Head of caudate nucleus (tissue), 42 donors: ENCODE results near the gene DCLK2.
"Not testable (repeated sequence)": the region's sequence is repeated elsewhere in the genome, so short reads cannot be mapped to it uniquely, and the experiment has no call there.

Source experiments
- DNase-seq, 42 donors: peaks; one replicate each; pipeline versions ENCODE4 v3.0.0 to v3.0.0-alpha.2; 2020 to 2021; ENCODE audit warnings: mixed read lengths in 7 of 42
- intact Hi-C: fragments of 100-400 bp; cut with DNase I; formaldehyde crosslinking; loops from one replicate; pipeline ENCODE4 v1.15.0; 2022

Gene DCLK2

DNA sequence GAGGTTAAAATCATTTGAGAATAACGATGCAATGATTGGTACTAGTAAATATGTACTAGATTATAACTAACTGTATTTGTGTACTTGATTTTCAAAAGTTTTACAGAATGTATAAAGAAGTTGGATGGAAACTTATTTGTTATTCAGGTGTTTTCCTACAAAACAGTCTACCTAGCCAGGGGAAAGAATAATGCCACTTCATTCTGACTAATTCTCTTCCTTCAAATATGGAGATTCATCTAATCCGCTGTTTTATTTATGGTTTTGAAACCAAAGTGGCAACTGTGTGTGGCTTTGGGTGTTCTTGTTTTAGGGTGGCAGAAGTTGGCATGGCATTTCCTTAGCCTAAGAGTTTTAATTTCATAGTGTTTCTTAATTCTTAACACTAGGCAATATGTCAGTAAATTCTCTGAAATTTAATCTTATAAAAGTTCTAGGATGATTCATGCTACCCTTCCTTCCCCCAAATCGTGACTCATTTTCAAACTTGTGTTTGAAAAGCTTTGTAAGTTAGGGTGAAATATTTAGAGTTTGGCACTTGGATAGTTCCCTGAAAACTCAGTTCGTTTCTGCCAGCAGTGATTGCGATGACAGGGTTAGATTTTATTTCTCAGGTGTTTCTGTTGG, 62.6 kb downstream of the DCLK2 start:
- intact Hi-C loops, result no loop called here
- peak in 3 of 42 donors; percentile 16 to 27 (median 16) for DNase-seq

GRCh38 chr4:150141756-150142155, 63.5 kb downstream of the DCLK2 start:
- no peak for DNase-seq
- intact Hi-C loops, result no loop called here

DNA sequence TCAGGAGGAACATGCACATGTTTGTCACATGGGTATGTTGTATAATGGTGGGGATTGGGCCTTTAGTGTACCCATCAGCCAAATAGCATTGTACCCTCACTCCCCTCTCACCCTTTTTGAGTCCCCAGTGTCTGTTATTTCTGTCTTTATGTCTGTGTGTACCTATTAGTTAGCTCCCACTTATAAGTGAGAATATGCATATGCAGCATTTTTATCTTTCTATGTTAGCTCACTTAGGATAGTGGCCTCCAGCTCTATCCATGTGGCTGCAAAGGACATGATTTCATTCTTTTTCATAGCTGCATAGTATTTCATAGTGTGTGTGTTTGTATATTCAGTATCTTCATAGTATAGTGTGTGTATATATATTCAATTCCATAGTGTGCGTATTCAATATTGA, 64.6 kb downstream of the DCLK2 start:
- DNase-seq, result no peak
- intact Hi-C loops, result no loop called here

DNA sequence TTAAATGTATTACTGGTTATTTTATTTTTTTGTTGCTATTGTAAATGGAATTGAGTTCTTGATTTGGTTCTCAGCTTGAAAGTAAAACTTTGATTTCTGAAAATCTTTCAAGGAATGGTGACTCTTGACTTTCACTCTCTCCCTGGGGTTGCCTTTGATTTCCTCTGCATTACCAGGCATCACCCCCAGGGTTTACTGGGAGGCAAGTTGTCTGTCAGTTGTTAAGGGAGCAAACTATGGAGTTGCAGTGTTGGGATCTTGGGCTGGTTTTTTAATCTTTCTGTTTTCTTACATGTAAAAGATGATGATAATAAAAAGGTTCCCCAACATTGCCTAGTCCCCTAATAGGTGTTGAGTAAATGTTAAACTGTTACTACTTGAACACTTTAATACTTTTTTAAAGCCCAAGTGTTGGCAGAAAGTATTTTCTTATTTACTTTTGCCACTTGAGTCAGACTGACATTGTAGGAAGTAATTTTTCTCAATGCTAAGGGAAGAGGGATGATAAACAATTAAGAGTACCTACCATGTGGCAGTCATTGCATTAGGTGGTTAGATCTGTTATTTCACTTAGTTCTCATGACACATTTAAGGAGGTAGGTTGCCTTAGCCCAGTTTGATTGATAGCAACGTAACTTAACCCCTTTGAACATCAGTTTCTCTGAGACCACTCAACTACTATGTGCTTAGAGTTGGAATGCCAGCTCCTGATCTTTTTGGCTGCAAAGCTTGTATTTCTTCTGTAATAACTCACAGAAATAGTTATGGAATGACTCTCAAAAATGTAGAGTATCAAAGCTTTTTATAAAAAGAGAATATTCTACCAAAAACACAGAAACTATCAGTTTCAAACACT, 67.1 kb downstream of the DCLK2 start:
- intact Hi-C loops, result no loop called here

DNA sequence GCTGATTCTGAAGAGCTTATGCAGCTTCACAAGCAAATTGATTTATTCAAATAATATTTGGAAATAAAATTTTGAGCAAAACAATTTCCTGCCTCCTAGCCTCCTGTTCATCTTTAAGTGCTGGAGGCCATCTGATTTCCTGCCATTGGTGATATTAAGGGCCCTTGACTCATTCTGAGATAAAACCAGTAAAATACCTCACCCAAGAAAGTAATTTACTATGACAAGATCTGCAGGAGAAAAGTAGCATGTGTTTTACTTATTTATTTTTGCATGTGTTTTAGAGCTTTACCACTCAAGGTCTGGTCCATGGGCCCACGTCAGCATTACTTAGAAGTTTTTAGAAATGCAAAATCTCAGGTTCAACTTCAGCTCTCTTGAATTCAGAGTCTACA, 67.7 kb downstream of the DCLK2 start:
- intact Hi-C loops, result no loop called here
- no peak for DNase-seq

More for the DNA sequence above, 67.1 kb downstream of the DCLK2 start:
- no peak for DNase-seq

DNA sequence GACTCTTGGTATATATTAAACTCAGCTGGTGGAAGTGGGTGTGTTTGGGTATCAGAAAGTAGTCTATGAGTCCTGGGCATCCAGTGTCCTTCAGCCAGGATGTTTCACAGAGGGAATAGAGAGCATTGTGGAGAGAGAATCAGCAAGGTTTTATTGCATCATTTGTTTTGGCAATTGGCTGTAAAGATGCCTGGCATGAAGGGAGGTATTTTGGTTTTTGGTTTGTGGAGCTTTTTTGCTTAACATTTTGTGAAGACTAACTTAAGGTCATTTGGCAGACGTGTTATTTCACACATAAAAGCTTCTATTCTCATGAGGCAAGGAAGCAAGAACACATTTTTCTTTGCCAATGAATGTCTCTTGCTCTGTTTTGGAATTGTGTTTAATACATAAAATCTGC, 71.1 kb downstream of the DCLK2 start:
- DNase-seq, result peak in 1 of 42 donors; percentile 8
- intact Hi-C loops, result no loop called here

DNA sequence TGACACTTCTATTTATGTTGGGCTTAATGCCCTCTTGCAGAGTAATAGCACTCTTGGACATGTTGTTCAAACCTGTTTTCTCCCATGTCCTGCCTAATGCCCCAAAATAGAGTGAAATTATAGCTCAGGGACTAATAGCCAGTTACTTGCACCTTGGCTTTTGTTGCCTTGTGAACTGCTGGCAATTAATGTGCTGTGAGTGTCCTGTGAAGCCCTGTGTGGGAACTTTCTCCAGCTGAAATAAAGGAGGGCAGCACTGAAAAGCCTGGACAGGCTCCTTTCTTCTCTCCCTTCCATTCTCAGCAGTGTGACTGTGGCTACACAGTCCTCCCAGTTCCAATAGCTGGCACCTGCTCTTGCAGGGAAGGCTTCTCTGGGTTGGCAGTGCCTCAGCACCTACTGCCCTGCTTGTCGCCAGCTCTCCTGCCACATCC, 72.4 kb downstream of the DCLK2 start:
- intact Hi-C loops, result no loop called here
- peak in 28 of 42 donors; percentile 7 to 73 (median 41) for DNase-seq

DNA sequence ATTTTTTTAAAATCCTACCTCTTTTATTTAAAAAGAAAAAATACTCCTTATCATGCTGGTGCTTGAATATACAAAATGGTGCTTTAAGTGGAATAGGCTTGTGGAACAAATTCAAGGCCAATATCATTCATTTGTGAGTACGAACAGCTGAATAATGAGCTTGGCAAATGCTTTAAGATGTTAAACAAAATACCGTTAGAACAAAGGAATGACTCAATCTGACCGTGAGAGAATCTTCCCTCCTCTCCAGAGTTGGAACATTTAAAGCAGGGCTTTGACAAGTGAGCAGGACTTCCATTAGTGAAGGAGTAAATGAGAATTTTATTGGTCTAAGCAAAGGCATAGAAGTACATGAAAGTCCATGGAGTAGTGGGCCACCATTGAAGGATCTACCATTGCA, 74.5 kb downstream of the DCLK2 start:
- intact Hi-C loops, result no loop called here
- DNase-seq, result no peak

DNA sequence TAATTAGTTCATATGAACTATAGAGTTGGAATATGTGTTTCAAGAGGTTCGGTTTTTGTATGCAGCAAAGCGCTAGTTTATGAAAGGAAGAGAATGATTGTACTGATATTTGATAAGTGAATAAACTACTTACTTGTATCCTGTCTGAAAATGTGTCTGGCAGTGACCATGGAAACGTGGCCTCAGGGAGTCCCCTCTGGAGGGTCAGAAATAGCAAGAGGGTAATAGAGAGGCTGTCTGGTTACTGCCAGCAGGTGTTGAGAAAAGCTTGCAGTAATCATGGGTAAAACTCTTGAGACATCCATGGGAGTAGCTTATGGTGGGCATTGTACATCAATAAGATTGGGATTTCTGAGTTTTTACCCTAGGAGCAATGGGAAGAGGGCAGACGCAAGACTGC, 77.1 kb downstream of the DCLK2 start:
- DNase-seq, result no peak
- intact Hi-C loops, result no loop called here

GRCh38 chr4:150156543-150156942, 78.3 kb downstream of the DCLK2 start:
- DNase-seq, result no peak
- intact Hi-C loops, result no loop called here

- intact Hi-C loops, result no loop called here
- DNase-seq, result no peak
These were observed 79.8 kb downstream of the DCLK2 start for GRCh38 chr4:150158041-150158440.

DNA sequence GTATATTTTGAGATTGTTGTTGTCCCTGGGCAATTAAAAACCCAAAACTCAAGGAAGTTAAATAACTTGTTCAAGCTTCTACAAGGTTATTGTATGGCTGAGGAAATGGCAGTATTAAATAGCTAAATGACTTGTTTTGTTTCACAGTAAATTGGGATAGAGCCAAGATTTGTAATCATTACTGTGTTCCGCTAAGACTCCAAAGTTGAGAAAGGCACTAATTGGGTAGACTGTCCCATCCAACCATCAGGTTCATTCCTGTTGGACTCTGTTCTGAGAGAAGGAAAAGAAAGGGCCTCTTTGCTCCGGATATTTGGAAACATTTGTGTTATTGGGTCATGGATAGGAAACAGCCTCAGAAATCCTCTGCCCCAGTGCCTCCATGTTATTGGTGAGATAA, 82.2 kb downstream of the DCLK2 start:
- DNase-seq, result no peak
- intact Hi-C loops, result no loop called here

GRCh38 chr4:150161109-150161508, 82.9 kb downstream of the DCLK2 start:
- intact Hi-C loops, result no loop called here
- DNase-seq, result no peak

- intact Hi-C loops, DNase-seq: not testable (repeated sequence)
These were observed 83.8 kb downstream of the DCLK2 start for GRCh38 chr4:150162020-150162419.

DNA sequence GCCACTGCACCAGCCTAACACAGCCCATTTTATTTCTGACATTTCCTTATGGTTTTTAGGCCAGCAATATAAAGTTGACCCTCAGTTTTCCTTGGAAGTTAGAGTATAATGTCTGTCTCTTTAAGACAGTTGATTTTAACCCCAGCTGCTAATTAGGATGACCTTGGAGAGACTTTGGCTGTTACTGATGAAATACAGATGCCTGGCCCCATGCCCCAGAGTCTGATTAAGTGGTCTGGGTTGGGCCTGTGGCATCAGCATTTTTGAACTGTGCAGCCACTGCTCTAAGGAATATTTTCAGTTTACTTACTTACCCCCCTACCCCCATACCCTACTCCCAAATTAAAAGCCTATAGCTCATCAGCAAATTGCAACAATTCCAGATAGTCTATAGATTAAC, 85.8 kb downstream of the DCLK2 start:
- DNase-seq, result no peak
- intact Hi-C loops, result no loop called here

DNA sequence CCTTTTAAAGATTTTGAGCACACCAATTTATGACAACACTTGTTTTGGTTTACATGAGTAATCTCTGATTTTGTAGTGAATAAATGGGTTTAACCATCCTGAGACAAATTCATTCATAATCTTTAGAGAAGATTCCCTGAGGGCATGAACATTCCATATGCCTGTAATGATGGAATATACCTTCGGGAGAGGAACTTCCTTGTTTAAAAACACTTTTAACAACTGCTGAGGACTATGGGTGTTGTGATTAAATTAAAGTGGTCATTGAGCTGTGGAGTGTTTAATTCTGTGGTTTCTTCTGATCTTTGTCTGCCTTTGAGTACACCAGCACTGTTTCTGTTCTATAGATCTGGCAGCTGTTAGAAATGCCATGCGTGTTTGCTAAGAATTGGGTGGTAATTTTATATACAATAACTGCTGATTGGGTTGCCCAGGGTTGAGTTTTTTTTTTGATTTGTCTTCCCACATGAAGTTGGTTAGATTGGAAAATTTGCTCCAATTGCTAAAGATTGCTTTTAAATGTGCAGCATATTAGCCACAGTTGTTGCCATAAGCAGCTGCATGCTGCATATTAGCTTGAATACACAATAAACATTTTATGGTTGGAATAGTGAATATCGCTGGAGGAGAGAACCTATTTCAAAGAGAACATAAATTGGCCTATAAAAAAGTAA, 86.8 kb downstream of the DCLK2 start:
- DNase-seq, result no peak
- intact Hi-C loops, result no loop called here

GRCh38 chr4:150167054-150167453, 88.8 kb downstream of the DCLK2 start:
- intact Hi-C loops, result no loop called here
- DNase-seq, result no peak

DNA sequence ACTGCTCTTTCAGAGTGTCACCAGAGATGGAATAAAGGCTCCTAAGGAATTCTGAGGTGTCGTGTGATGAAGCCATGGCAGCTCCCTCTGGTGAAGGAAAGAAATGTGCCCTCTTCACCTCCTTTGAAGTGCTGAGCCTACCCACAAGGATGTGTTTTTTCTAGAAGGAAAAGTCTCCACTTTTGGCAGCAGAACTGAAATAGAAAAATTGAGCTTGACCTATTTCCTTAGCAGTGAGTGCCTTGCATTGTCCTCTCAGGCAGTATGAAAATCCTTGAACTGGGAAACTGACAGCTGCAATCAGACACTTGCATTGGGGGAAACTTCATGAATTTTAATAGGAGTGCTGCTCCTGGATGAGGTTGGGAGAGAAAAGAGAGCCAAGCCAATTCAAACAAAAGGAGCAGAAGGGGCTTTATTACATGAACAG, 95.2 kb downstream of the DCLK2 start:
- intact Hi-C loops, result no loop called here
- peak in 5 of 42 donors; percentile 9 to 47 (median 21) for DNase-seq

GRCh38 chr4:150173982-150174398, 95.7 kb downstream of the DCLK2 start:
- peak in 1 of 42 donors; percentile 18 for DNase-seq
- intact Hi-C loops, result no loop called here

GRCh38 chr4:150176547-150176946, 98.3 kb downstream of the DCLK2 start:
- intact Hi-C loops, result no loop called here
- DNase-seq, result no peak
